ENCODE results near the gene NEK6.
A peak's percentile ranks its signal among the peaks of the same experiment; 100 is the strongest.

DNA sequence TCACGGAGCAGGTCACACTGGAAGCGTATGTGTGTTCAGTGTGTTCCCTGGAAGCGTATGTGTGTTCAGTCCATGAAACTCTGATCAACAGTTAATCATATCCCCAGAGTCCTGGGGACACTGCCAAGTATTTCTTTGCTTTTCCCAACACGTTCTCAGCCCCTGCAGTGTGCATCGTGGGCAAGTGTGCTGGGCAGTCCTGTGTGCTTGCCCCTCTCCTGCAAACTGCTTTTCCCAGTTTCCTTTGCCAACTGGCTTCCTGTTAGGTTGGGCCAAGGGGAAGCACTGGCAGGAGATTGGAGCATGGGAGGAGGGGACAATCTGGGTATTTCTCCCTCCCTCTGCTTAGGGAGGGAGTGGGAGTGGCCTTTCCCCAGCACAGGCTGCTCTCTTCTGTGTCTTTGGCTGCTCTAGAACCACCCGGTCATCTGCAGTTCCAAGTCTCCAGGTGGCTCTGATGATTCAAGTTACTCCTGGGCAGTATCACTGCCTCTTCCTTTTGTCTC is 36.8 kb upstream of the NEK6 start:
- TF ChIP-seq, protein P1, sequence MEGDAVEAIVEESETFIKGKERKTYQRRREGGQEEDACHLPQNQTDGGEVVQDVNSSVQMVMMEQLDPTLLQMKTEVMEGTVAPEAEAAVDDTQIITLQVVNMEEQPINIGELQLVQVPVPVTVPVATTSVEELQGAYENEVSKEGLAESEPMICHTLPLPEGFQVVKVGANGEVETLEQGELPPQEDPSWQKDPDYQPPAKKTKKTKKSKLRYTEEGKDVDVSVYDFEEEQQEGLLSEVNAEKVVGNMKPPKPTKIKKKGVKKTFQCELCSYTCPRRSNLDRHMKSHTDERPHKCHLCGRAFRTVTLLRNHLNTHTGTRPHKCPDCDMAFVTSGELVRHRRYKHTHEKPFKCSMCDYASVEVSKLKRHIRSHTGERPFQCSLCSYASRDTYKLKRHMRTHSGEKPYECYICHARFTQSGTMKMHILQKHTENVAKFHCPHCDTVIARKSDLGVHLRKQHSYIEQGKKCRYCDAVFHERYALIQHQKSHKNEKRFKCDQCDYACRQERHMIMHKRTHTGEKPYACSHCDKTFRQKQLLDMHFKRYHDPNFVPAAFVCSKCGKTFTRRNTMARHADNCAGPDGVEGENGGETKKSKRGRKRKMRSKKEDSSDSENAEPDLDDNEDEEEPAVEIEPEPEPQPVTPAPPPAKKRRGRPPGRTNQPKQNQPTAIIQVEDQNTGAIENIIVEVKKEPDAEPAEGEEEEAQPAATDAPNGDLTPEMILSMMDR (IDR thresholded peaks at IDR 0.05): no peak
- TF ChIP-seq EP300 (IDR thresholded peaks at IDR 0.05): peak in 1 of 4 donors; percentile 18
- TF ChIP-seq POLR2AphosphoS5 (IDR thresholded peaks at IDR 0.05): peak in 1 of 2 donors; percentile 21

All from upper lobe of left lung (tissue), 4 donors.